K562 (cell line): ENCODE results near the gene CACNG7.

Source experiments
- NFIC ChIP-seq: fragments of 450-650 bp; IDR thresholded peaks from 2 replicates; pipeline ENCODE4 v1.6.1; 2017; ENCODE audit warnings: mild to moderate bottlenecking, inconsistent platforms
- RBM22 ChIP-seq: fragments of 200-400 bp; formaldehyde crosslinking; IDR thresholded peaks from 2 replicates; pipeline ENCODE4 v1.6.1; 2018; ENCODE audit warnings: low read length, low read depth; ENCODE audit not compliant: poor library complexity, severe bottlenecking
- ZBTB1 ChIP-seq: sonication (generic); formaldehyde crosslinking; IDR thresholded peaks from 2 replicates; pipeline ENCODE4 v1.8.1; 2023; ENCODE audit warnings: missing genetic modification reagents, low read depth, mild to moderate bottlenecking, borderline replicate concordance

DNA sequence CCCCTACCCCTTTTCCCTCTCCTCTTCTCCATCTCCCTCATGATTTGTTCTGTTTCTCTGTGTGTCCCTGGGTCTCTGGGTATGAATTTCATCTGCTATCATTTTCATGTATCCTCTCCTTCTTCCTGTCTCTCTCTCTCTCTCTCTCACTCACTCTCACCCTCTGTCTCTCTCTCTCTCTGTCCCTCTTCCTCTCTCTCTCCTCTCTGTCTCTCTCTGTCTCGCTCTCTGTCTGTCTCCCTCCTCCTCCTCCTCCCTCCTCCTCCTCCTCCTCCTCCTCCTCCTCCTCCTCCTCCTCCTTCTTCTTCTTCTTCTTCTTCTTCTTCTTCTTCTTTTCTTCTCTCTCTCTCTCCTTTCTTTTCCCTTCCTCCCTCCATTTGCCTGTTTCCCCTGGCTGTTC, 3.3 kb upstream of the CACNG7 start:
- no peak for TF ChIP-seq NFIC
- TF ChIP-seq RBM22 = no peak
- no peak for TF ChIP-seq ZBTB1 (CRISPR knock-in tag)
